Ishikawa (cell line): Measurements from ENCODE around the gene MTA1.

Source experiments
- CEBPB ChIP-seq: IDR thresholded peaks from 2 replicates; pipeline ENCODE4 v1.6.1; 2012
- CREB1 ChIP-seq: IDR thresholded peaks from 2 replicates; pipeline ENCODE4 v1.6.1; 2012; ENCODE audit warnings: low read depth
- EGR1 ChIP-seq: IDR thresholded peaks from 2 replicates; pipeline ENCODE4 v1.6.1; 2012
- EP300 ChIP-seq: IDR thresholded peaks from 2 replicates; pipeline ENCODE4 v1.6.1; 2012; ENCODE audit warnings: borderline replicate concordance
- FOXM1 ChIP-seq: IDR thresholded peaks from 2 replicates; pipeline ENCODE4 v1.6.1; 2012; ENCODE audit warnings: low read depth, borderline replicate concordance
- NFIC ChIP-seq: IDR thresholded peaks from 2 replicates; pipeline ENCODE4 v1.6.1; 2012
- RAD21 ChIP-seq: IDR thresholded peaks from 2 replicates; pipeline ENCODE4 v1.6.1; 2012; ENCODE audit warnings: low read depth
- TAF1 ChIP-seq: IDR thresholded peaks from 2 replicates; pipeline ENCODE4 v1.6.1; 2012; ENCODE audit warnings: low read depth, mild to moderate bottlenecking
- TCF12 ChIP-seq: IDR thresholded peaks from 2 replicates; pipeline ENCODE4 v1.6.1; 2012; ENCODE audit warnings: low read depth
- TEAD4 ChIP-seq: IDR thresholded peaks from 2 replicates; pipeline ENCODE4 v1.6.1; 2012
- USF1 ChIP-seq: IDR thresholded peaks from 2 replicates; pipeline ENCODE4 v1.6.1; 2012
- YY1 ChIP-seq: IDR thresholded peaks from 2 replicates; pipeline ENCODE4 v1.6.1; 2012; ENCODE audit warnings: low read depth
- ZBTB7A ChIP-seq: IDR thresholded peaks from 2 replicates; pipeline ENCODE4 v1.6.1; 2012; ENCODE audit warnings: low read depth
- TF ChIP-seq, protein P1 (sequence below): IDR thresholded peaks from 2 replicates; pipeline ENCODE4 v1.6.1; 2012
- TF ChIP-seq, protein P2 (sequence below): IDR thresholded peaks from 2 replicates; pipeline ENCODE4 v1.6.1; 2012; ENCODE audit warnings: low read depth, mild to moderate bottlenecking

Gene MTA1

DNA sequence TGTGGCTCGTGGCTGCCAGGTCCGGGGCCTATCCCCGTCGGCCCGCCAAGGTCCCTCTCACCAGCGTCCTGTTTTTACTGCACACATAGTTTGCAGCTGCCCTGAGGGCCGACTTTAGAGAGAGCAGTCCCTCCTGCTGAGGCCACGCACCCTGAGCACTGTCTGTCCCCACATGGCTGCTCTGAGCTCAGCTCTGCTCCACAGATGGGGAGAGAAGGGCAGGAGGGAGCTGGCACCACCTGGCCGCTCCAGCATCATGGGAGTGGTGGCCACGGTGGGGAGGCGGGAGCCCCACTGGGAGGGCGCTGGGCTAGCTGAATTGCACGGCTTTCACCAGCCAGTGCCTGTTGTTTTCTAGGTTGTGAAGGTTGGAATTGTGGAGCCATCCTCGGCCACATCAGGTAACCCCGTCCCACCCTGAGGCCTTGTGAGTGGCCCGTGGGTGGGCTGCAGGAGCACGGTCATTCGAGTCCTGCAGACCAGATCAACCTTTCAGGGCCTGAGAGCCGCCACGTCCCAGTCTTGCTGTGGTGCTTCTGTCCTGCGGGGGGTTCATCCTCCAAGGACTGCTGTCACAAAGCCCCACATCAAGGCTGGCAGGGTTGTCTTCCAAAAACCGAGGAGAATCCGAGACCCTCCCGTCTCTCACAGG, 28.7 kb upstream of the MTA1 start:
- TF ChIP-seq, protein P1, sequence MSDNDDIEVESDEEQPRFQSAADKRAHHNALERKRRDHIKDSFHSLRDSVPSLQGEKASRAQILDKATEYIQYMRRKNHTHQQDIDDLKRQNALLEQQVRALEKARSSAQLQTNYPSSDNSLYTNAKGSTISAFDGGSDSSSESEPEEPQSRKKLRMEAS, result no peak
- TF ChIP-seq ZBTB7A, result no peak
- no peak for TF ChIP-seq EGR1
- no peak for TF ChIP-seq CREB1

- no peak for TF ChIP-seq NFIC
- no peak for TF ChIP-seq FOXM1
- no peak for TF ChIP-seq CREB1
- TF ChIP-seq TCF12, result no peak
- no peak for TF ChIP-seq EP300
- TF ChIP-seq, protein P1, result no peak
- no peak for TF ChIP-seq RAD21
- no peak for TF ChIP-seq CEBPB
- no peak for TF ChIP-seq ZBTB7A
- no peak for TF ChIP-seq TAF1
- TF ChIP-seq TEAD4, result no peak
- no peak for TF ChIP-seq YY1
- TF ChIP-seq USF1, result no peak
- no peak for TF ChIP-seq EGR1
- TF ChIP-seq, protein P2, sequence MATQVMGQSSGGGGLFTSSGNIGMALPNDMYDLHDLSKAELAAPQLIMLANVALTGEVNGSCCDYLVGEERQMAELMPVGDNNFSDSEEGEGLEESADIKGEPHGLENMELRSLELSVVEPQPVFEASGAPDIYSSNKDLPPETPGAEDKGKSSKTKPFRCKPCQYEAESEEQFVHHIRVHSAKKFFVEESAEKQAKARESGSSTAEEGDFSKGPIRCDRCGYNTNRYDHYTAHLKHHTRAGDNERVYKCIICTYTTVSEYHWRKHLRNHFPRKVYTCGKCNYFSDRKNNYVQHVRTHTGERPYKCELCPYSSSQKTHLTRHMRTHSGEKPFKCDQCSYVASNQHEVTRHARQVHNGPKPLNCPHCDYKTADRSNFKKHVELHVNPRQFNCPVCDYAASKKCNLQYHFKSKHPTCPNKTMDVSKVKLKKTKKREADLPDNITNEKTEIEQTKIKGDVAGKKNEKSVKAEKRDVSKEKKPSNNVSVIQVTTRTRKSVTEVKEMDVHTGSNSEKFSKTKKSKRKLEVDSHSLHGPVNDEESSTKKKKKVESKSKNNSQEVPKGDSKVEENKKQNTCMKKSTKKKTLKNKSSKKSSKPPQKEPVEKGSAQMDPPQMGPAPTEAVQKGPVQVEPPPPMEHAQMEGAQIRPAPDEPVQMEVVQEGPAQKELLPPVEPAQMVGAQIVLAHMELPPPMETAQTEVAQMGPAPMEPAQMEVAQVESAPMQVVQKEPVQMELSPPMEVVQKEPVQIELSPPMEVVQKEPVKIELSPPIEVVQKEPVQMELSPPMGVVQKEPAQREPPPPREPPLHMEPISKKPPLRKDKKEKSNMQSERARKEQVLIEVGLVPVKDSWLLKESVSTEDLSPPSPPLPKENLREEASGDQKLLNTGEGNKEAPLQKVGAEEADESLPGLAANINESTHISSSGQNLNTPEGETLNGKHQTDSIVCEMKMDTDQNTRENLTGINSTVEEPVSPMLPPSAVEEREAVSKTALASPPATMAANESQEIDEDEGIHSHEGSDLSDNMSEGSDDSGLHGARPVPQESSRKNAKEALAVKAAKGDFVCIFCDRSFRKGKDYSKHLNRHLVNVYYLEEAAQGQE, result no peak
Observed at GRCh38 chr14:105391541-105391940, 28.1 kb upstream of the MTA1 start.

DNA sequence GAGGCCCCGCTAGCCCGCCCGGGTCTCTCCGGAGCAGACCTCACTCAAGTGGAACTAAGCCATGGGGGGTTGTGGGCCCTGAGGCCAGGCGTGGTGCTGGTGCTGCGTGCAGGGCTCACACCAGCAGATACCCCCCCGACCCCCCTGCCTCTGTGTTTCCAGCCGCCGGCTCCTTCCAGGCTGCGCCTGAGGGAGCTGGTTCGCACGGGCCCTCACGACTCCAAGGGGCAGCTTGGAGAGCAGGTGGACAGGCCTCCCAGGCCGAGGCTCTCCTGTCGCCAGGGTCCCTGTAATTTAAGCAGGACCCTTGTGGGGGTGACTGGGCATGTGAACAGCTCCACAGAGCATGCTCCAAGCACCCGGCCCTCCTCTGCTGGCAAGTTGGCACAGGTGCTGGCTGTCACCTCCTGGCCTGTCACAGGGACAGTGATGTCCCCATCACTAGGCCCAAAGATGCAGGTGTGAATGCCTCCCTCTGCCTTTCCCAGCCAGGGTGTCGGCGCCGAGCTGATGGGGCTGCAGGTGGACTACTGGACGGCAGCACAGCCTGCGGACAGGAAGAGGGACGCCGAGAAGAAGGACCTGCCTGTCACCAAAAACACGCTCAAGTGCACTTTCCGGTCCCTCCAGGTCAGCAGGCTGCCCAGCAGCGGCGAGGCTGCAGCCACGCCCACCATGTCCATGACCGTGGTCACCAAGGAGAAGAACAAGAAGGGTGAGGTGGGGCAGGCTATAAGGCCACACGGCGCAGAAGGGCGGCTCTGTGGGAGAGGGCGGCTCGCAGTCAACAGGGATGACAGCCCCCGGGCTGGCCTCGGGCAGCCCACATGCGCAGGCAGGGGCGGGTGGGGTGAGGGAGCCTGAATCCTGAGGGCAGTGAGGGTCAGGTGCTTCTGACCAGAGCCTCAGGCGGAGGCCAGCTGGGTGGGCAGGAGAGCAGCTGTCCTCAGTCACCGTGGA, 27.2 kb upstream of the MTA1 start:
- TF ChIP-seq FOXM1 (no peak), USF1 (no peak), ZBTB7A (no peak), TEAD4 (no peak), RAD21 (no peak), YY1 (no peak), TCF12 (no peak), NFIC (no peak), EGR1 (no peak)
- TF ChIP-seq, protein P2, result no peak
- TF ChIP-seq, protein P1, result no peak

DNA sequence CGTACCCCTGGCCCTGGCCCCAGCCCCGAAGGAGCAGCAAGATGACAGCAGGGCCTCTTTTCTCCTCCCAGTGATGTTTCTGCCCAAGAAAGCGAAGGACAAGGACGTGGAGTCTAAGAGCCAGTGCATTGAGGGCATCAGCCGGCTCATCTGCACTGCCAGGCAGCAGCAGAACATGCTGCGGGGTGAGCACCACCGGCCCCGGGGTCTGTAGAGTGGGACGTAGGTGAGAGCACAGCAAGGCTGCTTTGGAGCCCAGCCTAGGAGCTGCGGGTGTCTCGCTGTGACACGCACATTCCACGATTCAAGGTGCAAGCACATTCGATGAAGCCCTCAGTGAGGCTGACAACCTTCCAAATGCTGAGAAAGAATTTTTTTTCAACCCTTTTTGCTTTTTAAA, 26.5 kb upstream of the MTA1 start:
- TF ChIP-seq FOXM1 (no peak), CEBPB (no peak), YY1 (no peak), RAD21 (no peak)
- TF ChIP-seq, protein P2, result no peak
